GM10847 (cell line): ENCODE results near the gene EPM2A.

Source experiments
- POLR2A ChIP-seq: IDR thresholded peaks from 2 replicates; pipeline ENCODE4 v1.6.1; 2011; ENCODE audit not compliant: insufficient read length; ENCODE audit errors: extremely low read depth

EPM2A gene

DNA sequence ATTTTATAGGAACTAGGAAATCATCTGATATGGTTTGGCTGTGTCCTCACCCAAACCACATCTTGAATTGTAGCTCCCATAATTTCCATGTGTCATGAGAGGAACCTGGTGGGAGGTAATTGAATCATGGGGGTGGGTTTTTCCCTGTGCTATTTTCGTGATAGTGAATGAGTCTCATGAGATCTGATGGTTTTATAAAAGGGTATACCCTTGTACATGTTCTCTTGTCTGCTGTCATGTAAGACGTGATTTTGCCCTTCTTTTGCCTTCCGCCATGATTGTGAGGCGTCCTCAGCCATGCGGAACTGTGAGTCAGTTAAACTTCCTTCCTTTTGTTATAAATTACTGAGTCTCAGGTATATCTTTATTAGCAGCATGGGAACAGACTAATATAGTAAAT is 27.9 kb downstream of the EPM2A start:
- TF ChIP-seq POLR2A: no peak

GRCh38 chr6:145705561-145705960 is 29.8 kb downstream of the EPM2A start:
- TF ChIP-seq POLR2A: no peak

GRCh38 chr6:145704143-145704781 is 31.1 kb downstream of the EPM2A start:
- TF ChIP-seq POLR2A: no peak

DNA sequence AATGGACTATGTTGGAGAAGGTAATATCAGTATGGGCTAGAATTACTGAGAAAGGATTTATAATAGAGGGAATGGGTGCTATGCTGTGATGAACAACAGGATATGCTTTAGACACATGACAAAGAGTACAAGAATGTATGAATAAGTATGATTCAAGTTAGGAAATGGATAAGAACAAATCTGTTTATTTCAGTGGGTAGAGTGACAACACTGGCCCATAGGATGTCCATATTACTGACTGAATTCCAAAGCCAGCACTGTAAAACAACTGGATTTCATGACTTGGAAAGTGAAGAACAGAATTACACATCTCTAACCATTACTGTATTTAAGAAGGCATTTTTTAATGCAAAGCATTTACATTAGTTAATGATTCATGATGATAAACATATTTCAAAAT is 35.9 kb downstream of the EPM2A start:
- no peak for TF ChIP-seq POLR2A

DNA sequence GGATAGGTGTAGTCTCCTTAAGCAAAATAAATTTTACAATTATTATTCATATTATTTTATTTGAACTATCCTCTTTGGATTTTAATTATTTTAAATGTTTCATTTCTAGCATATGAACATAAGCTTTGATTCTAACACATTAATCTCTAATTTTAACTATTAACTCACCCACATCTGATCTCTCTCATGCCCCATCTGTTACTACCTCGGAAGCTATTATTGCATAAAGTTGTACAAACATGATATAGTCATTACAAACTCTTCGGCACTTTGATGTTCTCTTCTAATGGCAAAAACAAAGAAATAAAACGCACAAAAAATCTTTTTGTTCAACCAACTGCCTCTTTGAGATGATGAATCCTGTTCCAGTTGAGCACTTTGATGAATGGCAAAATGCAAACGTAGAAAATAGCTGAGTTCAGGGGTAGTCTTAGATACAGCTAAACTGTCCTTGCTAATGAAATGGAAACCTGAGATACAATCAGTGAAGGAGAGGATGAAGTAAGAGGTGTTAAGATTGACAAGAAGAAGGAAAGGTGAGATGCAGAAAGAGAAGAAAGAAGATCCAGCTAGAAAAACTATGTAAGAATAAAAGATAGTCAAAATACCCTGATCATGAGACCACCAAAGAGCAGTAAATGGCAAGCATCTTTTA is 41.1 kb downstream of the EPM2A start:
- TF ChIP-seq POLR2A: no peak

GRCh38 chr6:145690969-145691368 is 44.4 kb downstream of the EPM2A start:
- TF ChIP-seq POLR2A: no peak

DNA sequence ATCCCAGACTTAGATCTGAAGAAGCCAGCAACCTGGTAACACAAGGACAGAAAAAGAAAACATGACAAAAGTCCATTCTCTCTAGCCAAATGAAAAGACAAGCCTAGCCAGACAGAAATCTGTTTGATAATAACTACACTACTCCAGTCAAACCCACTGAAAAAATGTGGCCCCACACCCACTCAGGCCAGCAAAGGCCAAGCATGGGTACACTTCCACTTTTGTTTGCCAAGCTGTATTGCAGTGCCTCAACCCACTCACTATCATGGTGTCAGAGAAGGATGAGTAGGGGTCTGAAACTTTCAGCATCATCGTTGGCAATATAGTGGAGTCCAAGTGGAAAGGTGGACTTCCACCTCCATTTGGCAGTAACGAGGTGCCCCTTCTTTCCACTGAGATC is 45.8 kb downstream of the EPM2A start:
- TF ChIP-seq POLR2A: no peak

- no peak for TF ChIP-seq POLR2A
These were observed 46.8 kb downstream of the EPM2A start for GRCh38 chr6:145688493-145688905.

DNA sequence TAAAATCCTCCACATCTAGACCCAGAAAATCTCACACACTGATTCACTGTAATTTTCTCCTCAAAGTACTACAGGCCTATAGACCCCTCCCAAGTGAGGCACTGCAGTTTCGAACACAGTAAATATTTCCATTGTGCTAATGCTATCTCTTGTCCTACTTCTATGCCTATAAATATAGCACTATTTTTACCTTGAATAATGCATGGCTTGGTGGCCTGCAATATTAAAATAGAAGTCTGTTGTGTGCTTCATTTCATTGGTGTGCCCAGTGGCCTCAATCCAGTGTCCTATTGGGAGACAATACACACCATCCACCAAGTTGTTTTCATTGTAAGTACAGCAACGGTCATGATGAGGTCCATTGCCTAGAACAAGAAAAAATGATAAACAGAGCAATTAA is 49.4 kb downstream of the EPM2A start:
- no peak for TF ChIP-seq POLR2A

- TF ChIP-seq POLR2A: no peak
These were observed 53.4 kb downstream of the EPM2A start for GRCh38 chr6:145681965-145682364.

DNA sequence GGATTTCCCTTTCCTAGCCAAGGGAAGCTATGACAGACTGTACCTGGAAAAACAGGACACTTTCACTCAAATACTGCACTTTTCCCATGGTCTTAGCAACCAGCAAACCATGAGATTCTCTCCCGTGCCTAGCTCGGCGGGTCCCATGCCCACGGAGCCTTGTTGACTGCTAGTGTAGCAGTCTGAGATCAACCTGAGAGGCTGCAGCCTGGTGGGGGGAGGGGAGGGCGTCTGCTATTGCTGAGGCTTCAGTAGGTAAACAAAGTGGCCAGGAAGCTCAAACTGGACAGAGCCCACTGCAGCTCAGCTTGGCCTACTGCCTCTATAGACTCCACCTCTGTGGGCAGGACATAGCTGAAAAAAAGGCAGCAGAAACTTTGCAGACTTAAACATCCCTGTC is 61.8 kb downstream of the EPM2A start:
- no peak for TF ChIP-seq POLR2A

DNA sequence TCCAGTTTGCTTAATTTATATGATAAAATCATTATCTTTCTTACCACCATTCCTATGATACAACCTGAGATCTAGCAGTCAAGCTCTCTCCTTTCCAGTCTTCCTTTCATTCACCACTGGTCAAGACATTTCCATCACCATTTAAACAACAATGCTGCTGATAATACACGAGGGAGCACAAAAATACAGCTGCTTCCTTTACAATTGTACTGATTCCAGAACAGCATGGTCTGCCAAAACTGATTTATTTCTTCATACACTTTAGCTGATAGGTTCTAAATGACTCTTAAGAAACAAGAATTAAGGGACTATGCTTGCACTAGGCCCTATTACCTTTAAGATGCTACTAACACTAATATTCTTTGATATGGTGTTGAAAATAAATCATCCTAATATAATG is 65.0 kb downstream of the EPM2A start:
- TF ChIP-seq POLR2A: no peak

GRCh38 chr6:145669627-145670034 is 65.7 kb downstream of the EPM2A start:
- TF ChIP-seq POLR2A: no peak

DNA sequence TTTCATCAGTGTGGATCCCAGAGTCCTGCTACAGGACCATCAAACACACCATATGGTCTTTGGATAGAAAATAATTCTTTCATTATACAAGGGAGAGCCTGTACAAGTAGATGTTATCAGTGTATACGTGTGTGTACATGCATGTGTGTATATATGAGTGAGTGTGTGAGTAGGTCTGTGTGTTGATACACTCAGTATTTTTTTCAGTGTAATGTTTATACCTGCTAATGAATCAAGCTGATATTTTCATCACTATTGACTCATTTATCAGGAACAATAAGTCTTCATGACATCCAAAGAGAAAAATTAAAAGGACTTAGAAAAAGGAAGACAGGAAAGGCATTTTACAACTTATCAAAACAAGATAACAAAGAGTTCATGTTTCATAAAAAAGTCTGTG is 66.5 kb downstream of the EPM2A start:
- no peak for TF ChIP-seq POLR2A

DNA sequence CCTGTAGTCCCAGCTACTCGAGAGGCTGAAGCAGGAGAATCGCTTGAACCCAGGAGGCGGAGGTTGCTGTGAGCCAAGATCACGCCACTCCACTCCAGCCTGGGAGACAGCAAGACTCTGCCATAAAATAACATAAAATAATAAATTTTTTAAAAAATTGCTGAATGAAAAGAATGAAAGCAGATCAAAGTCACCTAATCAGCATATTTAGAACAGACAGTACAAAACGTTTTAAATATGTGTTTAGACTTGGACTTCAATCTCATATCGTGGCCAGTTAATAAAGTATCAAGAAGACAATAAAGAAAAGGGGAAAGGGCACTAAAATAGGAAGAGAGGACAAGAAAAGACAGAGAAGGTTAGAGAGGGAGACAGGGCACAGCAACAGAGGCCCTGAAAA is 74.6 kb downstream of the EPM2A start:
- no peak for TF ChIP-seq POLR2A

DNA sequence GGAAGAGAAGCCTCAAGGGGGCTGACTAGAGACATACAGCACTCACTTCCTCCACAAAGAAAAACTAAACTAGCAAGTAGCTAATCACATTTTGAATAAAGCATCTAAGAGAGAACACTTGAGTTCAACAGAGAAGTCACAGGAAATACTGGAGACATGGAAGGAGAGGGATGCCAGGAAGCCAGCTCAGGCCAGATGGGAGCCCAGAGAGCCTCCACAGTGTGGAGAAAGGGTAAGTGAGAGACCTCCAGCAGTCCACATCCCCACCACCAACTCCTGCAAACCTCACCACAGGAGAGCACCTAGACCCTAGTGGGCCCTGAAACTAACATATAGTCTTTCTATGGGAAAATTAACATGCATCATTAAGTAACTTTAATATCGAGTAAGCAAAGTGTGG is 79.2 kb downstream of the EPM2A start:
- no peak for TF ChIP-seq POLR2A

DNA sequence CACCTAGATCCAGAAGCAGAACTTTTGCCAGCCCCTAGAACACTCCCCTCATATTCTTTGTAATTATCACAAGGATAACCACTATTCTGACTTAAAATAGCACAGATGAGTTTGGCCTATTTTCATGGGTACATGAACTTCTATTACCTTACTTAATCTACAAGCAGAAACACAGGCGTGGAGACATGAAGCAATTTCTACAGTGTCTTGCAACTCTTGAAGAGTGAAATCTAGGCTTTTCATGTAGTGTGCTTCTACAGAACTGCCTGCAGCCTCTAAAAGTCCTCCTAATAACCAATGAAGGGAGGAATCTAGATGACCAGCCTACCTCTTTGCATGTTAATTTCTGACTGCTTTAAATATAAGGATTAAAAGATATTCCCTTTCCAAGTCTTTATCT is 82.7 kb downstream of the EPM2A start:
- TF ChIP-seq POLR2A: no peak
